Omental fat pad (tissue), 4 donors: ENCODE results near the gene MYO15B. TPM values are rescaled to one million over a fixed set of nuclear protein-coding genes. Genes with fewer than 3 reads are reported as not detected.

Experiments
- ATAC-seq: fragments of 150-250 bp; one replicate; pipeline ENCODE4 v1.9.1; 2016; ENCODE audit warnings: mild to moderate bottlenecking, moderate library complexity; ENCODE audit not compliant: low FRiP score
- DNase-seq: peaks from one replicate; pipeline ENCODE4 v3.0.0-alpha.2; 2019; ENCODE audit warnings: low spot score
- CTCF ChIP-seq, 3 donors: fragments of 450-650 bp; IDR thresholded peaks; one replicate each; pipeline ENCODE4 v1.5.1; 2016 to 2017; ENCODE audit warnings: antibody characterized with exemption in 3 of 3, mild to moderate bottlenecking in 3 of 3, moderate library complexity in 2 of 3
- total RNA-seq, 4 donors: library from RNA; depleted of rRNA; stranded (reverse); fragments of >200 nt; gene quantifications; one replicate each; pipeline ENCODE4 v1.1.0, GENCODE V29; 2016

Gene MYO15B
- total RNA-seq, 4 donors from 2014 or later = 58.4 to 187 (median 74.3) TPM

- ATAC-seq (no peak), DNase-seq (no peak)
- no peak for TF ChIP-seq CTCF (IDR thresholded peaks at IDR 0.05)
These were observed 51.7 kb downstream of the MYO15B start for GRCh38 chr17:75639327-75639726.

GRCh38 chr17:75639771-75640555, 52.4 kb downstream of the MYO15B start:
- no peak for TF ChIP-seq CTCF (IDR thresholded peaks at IDR 0.05)
- DNase-seq = no peak
- no peak for ATAC-seq

- DNase-seq (no peak), ATAC-seq (no peak)
- no peak for TF ChIP-seq CTCF (IDR thresholded peaks at IDR 0.05)
These were observed 53.0 kb downstream of the MYO15B start for GRCh38 chr17:75640556-75641119.

GRCh38 chr17:75641343-75641742, 53.7 kb downstream of the MYO15B start:
- no peak for DNase-seq

GRCh38 chr17:75642182-75642783, 54.7 kb downstream of the MYO15B start:
- DNase-seq = no peak
- TF ChIP-seq CTCF (IDR thresholded peaks at IDR 0.05) = no peak
- no peak for ATAC-seq

More at GRCh38 chr17:75641343-75641742, 53.7 kb downstream of the MYO15B start:
- ATAC-seq = no peak
- no peak for TF ChIP-seq CTCF (IDR thresholded peaks at IDR 0.05)

GRCh38 chr17:75642784-75643642, 55.4 kb downstream of the MYO15B start:
- no peak for TF ChIP-seq CTCF (IDR thresholded peaks at IDR 0.05)
- ATAC-seq (no peak), DNase-seq (no peak)
